SK-N-MC (cell line): Measurements from ENCODE around the gene TMEM35B.

Experiments used
- EZH2 ChIP-seq: fragments of 200-600 bp; sonication (generic); IDR thresholded peaks from one replicate; pipeline ENCODE4 v1.6.1; 2017; ENCODE audit warnings: antibody characterized with exemption
- FOXP2 ChIP-seq: optimal IDR thresholded peaks from 2 replicates; pipeline ENCODE3; 2011; ENCODE audit warnings: mild to moderate bottlenecking, moderate library complexity; ENCODE audit not compliant: insufficient read depth; ENCODE audit errors: extremely low read length, control extremely low read depth
- POLR2AphosphoS5 ChIP-seq: IDR thresholded peaks from 2 replicates; pipeline ENCODE4 v1.6.1; 2012; ENCODE audit warnings: mild to moderate bottlenecking, low read depth, low read length, borderline replicate concordance

DNA sequence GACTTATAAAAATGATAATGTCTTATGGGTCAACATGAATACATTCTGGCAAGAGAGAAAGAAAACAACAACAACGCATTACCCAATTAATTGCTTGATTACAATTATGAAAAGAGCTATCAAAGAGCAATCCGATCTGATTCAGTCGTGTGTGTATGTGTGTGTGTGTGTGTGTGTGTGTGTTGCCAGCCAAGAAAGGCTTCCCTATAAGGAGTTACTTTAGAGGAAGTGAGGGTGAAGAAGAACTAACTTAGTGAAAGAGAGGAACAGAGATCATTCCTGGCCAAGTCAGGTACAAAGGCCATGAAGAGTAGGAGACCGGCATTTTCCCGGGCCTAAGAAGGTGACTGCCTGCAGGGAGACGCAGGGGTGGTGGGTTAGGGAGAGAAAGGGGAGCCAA is 9.4 kb downstream of the TMEM35B start:
- TF ChIP-seq EZH2 = no peak
- no peak for TF ChIP-seq POLR2AphosphoS5
- no peak for TF ChIP-seq FOXP2
